Measurements from ENCODE around the gene ARCN1. TPM values are rescaled to one million over a fixed set of nuclear protein-coding genes. Genes with fewer than 3 reads are reported as not detected.

ARCN1 gene
- total and polyA plus RNA-seq, 2 donors (not counting 1 experiment from before 2014, with no cell fraction given) = 42.9 to 83.2 TPM

DNA sequence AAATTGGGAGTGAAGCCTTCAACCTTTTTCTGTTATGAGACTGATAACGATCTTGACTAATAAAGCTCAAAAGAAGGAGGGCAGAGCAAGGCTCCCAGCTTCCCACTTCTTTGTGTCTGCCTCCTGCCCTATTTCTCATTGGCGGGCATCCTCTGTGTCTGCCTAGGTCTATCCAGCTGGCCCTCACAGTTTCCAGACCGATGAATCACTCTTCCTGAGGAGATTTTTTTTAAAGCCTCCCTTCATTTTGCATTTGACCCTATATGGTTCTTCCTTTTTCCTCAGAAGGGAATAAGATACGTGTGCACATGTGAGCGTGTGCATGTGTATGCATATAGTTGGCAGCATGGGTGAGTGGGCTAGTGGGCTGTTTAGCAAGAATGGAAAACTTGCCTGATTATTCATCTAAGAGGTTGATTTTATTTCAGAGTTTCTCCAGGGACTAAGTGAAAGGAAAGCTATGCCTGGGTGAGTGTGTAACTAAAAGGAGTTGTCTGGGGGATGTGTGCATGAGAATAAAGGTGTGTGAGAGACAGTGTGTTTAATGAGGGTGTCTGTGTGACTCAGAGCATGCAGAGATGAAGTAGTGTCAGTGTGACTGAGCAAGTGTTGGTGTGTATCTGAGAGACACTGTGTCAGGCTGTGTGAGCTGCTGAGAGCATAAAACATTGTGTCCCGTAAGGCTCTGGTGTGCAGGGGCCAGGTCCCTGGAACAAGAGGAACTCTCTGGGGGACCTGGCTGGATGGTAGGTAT, 47.4 kb downstream of the ARCN1 start:
- Mint-ChIP-seq H3K4me3 (peak overlapping the region; percentile 3), H3K27me3 (peaks cover 34% of the 10 kb centered on the region), H3K27ac (no peak overlapping the region), H3K9me3 (ENCODE audit: insufficient read depth) (no peaks in the 10 kb centered on the region), H3K4me1 (peaks cover 14% of the 10 kb centered on the region)
- CTCF ChIA-PET = interaction anchor here (0.7 kb wide), 1 partner anchor 27 kb away, joined by 3 read pairs; no protein-coding TSS in a partner anchor
- no peak overlapping the region for H3K4me3 ChIP-seq (ENCODE audit: control extremely low read depth in 1 of 5, extremely low read depth in 1 of 5, insufficient read depth in 1 of 5, low read depth in 2 of 5, low read length in 4 of 5)
- H3K79me2 ChIP-seq (ENCODE audit: control insufficient read depth, insufficient read depth, low read length) = no peaks in the 10 kb centered on the region
- H3K9ac ChIP-seq (ENCODE audit: low read length) = no peak overlapping the region
- H3K4me2 ChIP-seq (replicated peaks; ENCODE audit: low read depth, low read length, poor library complexity, severe bottlenecking) = no peak overlapping the region
- no peaks in the 10 kb centered on the region for H4K20me1 ChIP-seq (ENCODE audit: control insufficient read depth, insufficient read depth, low read length, poor library complexity, severe bottlenecking)
- WGBS (ENCODE audit: insufficient coverage) = 100% methylated on average over 6 of the region's 6 CpGs
- H3K4me1 ChIP-seq (ENCODE audit: control insufficient read depth in 2 of 2, insufficient read depth in 2 of 2, low read length in 2 of 2) = peaks cover 8 to 12% of the 10 kb centered on the region in 2 donors
- no peak for ATAC-seq (ENCODE audit: low read depth)
- DNase-seq = no peak
- no peaks in the 10 kb centered on the region for H3K9me3 ChIP-seq (ENCODE audit: control extremely low read depth in 1 of 3, control insufficient read depth in 2 of 3, insufficient read depth in 1 of 3, low read length in 2 of 3)
- no peaks in the 10 kb centered on the region for H3K36me3 ChIP-seq (replicated peaks in 1 of 2; ENCODE audit: control extremely low read depth in 1 of 2, control insufficient read depth in 1 of 2, extremely low read depth in 1 of 2, insufficient read depth in 2 of 2, low read length in 1 of 2)
- TF ChIP-seq EZH2 (IDR thresholded peaks at IDR 0.05; ENCODE audit: borderline replicate concordance, insufficient read depth, low read depth, low read length, poor library complexity, severe bottlenecking) = no peak
- TF ChIP-seq, protein P1, sequence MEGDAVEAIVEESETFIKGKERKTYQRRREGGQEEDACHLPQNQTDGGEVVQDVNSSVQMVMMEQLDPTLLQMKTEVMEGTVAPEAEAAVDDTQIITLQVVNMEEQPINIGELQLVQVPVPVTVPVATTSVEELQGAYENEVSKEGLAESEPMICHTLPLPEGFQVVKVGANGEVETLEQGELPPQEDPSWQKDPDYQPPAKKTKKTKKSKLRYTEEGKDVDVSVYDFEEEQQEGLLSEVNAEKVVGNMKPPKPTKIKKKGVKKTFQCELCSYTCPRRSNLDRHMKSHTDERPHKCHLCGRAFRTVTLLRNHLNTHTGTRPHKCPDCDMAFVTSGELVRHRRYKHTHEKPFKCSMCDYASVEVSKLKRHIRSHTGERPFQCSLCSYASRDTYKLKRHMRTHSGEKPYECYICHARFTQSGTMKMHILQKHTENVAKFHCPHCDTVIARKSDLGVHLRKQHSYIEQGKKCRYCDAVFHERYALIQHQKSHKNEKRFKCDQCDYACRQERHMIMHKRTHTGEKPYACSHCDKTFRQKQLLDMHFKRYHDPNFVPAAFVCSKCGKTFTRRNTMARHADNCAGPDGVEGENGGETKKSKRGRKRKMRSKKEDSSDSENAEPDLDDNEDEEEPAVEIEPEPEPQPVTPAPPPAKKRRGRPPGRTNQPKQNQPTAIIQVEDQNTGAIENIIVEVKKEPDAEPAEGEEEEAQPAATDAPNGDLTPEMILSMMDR (IDR thresholded peaks at IDR 0.05) = no peak
- intact Hi-C loops (cut with micrococcal nuclease) = no loop called here
- POLR2A ChIA-PET = no interaction called here
- no peak overlapping the region for H3K27ac ChIP-seq (ENCODE audit: low read length in 2 of 2)
- no peak overlapping the region for H2AFZ ChIP-seq (ENCODE audit: insufficient read depth, low read depth, low read length, poor library complexity, severe bottlenecking)
- peaks cover 0 to 25% (median 12%) of the 10 kb centered on the region in 4 experiments for H3K27me3 ChIP-seq (replicated peaks in 1 of 4; ENCODE audit: control extremely low read depth in 1 of 4, control insufficient read depth in 3 of 4, insufficient read depth in 4 of 4, low read length in 3 of 4)

DNA sequence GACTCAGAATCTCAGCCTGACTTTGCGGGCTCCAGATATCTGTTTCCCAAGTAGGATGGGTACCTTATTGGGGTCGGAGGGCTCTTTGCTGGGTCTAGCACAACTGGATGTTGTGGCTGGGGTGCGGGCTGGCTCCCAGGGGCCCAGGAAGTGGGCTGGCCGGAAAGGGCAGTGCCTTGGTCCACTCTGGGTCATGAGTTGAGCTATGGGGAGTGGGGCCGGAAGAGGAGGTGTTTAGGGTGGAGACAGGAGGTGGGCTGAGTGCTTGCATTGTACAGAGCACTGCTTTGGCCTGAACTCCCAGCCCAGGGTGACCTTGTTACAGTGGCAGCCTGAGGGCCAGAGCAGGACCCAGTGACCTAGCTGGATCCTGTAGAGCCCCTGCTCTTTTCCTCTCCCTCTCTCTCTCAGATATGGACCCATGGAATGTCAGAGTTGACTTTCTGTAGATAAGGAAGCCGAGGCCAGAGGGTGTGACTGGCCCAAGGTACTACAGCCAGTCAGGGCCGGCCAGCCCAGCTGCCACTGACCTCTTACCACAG, 48.4 kb downstream of the ARCN1 start:
- H3K9me3 Mint-ChIP-seq (ENCODE audit: insufficient read depth) = no peaks in the 10 kb centered on the region
- Histone ChIP-seq H3K4me3 (ENCODE audit: control extremely low read depth in 1 of 5, extremely low read depth in 1 of 5, insufficient read depth in 1 of 5, low read depth in 2 of 5, low read length in 4 of 5) (no peak overlapping the region), H3K9me3 (ENCODE audit: control extremely low read depth in 1 of 3, control insufficient read depth in 2 of 3, insufficient read depth in 1 of 3, low read length in 2 of 3) (no peaks in the 10 kb centered on the region), H2AFZ (ENCODE audit: insufficient read depth, low read depth, low read length, poor library complexity, severe bottlenecking) (peak overlapping the region; percentile 72), H3K4me1 (ENCODE audit: control insufficient read depth in 2 of 2, insufficient read depth in 2 of 2, low read length in 2 of 2) (peaks cover 8 to 12% of the 10 kb centered on the region in 2 donors), H3K27ac (ENCODE audit: low read length in 2 of 2) (no peak overlapping the region), H4K20me1 (ENCODE audit: control insufficient read depth, insufficient read depth, low read length, poor library complexity, severe bottlenecking) (no peaks in the 10 kb centered on the region), H3K36me3 (replicated peaks in 1 of 2; ENCODE audit: control extremely low read depth in 1 of 2, control insufficient read depth in 1 of 2, extremely low read depth in 1 of 2, insufficient read depth in 2 of 2, low read length in 1 of 2) (no peaks in the 10 kb centered on the region), H3K4me2 (replicated peaks; ENCODE audit: low read depth, low read length, poor library complexity, severe bottlenecking) (peak overlapping the region; percentile 79), H3K27me3 (replicated peaks in 1 of 4; ENCODE audit: control extremely low read depth in 1 of 4, control insufficient read depth in 3 of 4, insufficient read depth in 4 of 4, low read length in 3 of 4) (peaks cover 0 to 25% (median 12%) of the 10 kb centered on the region in 4 experiments), H3K79me2 (ENCODE audit: control insufficient read depth, insufficient read depth, low read length) (no peaks in the 10 kb centered on the region), H3K9ac (ENCODE audit: low read length) (peak overlapping the region; percentile 37)
- peaks cover 14% of the 10 kb centered on the region for H3K4me1 Mint-ChIP-seq
- intact Hi-C loops (cut with micrococcal nuclease) = no loop called here
- WGBS (ENCODE audit: insufficient coverage) = 75% methylated on average over 7 of the region's 7 CpGs
- DNase-seq (no peak), ATAC-seq (ENCODE audit: low read depth) (no peak)
- ChIA-PET POLR2A (interaction anchor here (0.6 kb wide), 1 partner anchor 133 kb away, joined by 3 read pairs; no protein-coding TSS in a partner anchor), CTCF (no interaction called here)
- no peak for TF ChIP-seq EZH2 (IDR thresholded peaks at IDR 0.05; ENCODE audit: borderline replicate concordance, insufficient read depth, low read depth, low read length, poor library complexity, severe bottlenecking)
- TF ChIP-seq, protein P1 (IDR thresholded peaks at IDR 0.05) = no peak
- peaks cover 34% of the 10 kb centered on the region for H3K27me3 Mint-ChIP-seq
- peak overlapping the region; percentile 51 for H3K4me3 Mint-ChIP-seq
- no peak overlapping the region for H3K27ac Mint-ChIP-seq

Measured in B cell (primary cell).